Left lobe of liver (tissue), 2 donors: ENCODE measurements around the gene GRIP2. TPM values are rescaled to one million over a fixed set of nuclear protein-coding genes. Genes with fewer than 3 reads are reported as not detected.

Source experiments
- ATAC-seq: fragments of 200-7000 bp; cut with Tn5 transposase; one replicate; pipeline ENCODE4 v1.9.1; 2020; ENCODE audit warnings: mild to moderate bottlenecking, moderate library complexity
- DNase-seq: peaks from one replicate; pipeline ENCODE4 v3.0.0-alpha.2; 2020; ENCODE audit warnings: low spot score
- total RNA-seq: library from RNA; stranded (reverse); gene quantifications from one replicate; pipeline ENCODE4 v1.2.1, GENCODE V29; 2021
- donor health status: DM: no; HTN: no; CAD: no; lungs with moderate emphysema.
- donor health status: DM: no; HTN: yes; CAD: no.

GRIP2 gene
- 0.40 TPM for total RNA-seq

GRCh38 chr3:14539742-14540491 is at the start of gene GRIP2:
TSS of gene GRIP2 (minus strand) at chr3:14540342. CDS start at chr3:14540308, 34 bp downstream.
- DNase-seq = no peak
- ATAC-seq = no peak

- no peak for ATAC-seq
- no peak for DNase-seq
Observed at GRCh38 chr3:14588425-14589112, 48.4 kb upstream of the GRIP2 start.

- DNase-seq = no peak
- peak; percentile 97 for ATAC-seq
Observed at GRCh38 chr3:14587740-14588360, 47.7 kb upstream of the GRIP2 start.

GRCh38 chr3:14586611-14587010 is 46.5 kb upstream of the GRIP2 start:
- ATAC-seq (no peak), DNase-seq (no peak)

- no peak for ATAC-seq
- no peak for DNase-seq
Observed at GRCh38 chr3:14583548-14584091, 43.5 kb upstream of the GRIP2 start.

GRCh38 chr3:14582045-14582410 is 41.9 kb upstream of the GRIP2 start:
- ATAC-seq (no peak), DNase-seq (no peak)

- ATAC-seq (no peak), DNase-seq (no peak)
Observed at GRCh38 chr3:14581334-14582044, 41.3 kb upstream of the GRIP2 start.

- peak; percentile 94 for ATAC-seq
- no peak for DNase-seq
Observed at GRCh38 chr3:14577897-14578296, 37.8 kb upstream of the GRIP2 start.

GRCh38 chr3:14576163-14576562 is 36.0 kb upstream of the GRIP2 start:
- ATAC-seq (no peak), DNase-seq (no peak)

GRCh38 chr3:14574183-14574582 is 34.0 kb upstream of the GRIP2 start:
- DNase-seq = no peak
- ATAC-seq = no peak

- no peak for ATAC-seq
- no peak for DNase-seq
Observed at GRCh38 chr3:14573706-14574105, 33.6 kb upstream of the GRIP2 start.

- no peak for DNase-seq
- no peak for ATAC-seq
Observed at GRCh38 chr3:14570864-14571263, 30.7 kb upstream of the GRIP2 start.

GRCh38 chr3:14570089-14570488 is 29.9 kb upstream of the GRIP2 start:
- ATAC-seq (no peak), DNase-seq (no peak)

GRCh38 chr3:14569474-14570000 is 29.4 kb upstream of the GRIP2 start:
- ATAC-seq = no peak

GRCh38 chr3:14568269-14568668 is 28.1 kb upstream of the GRIP2 start:
- DNase-seq (no peak), ATAC-seq (no peak)

More at GRCh38 chr3:14569474-14570000, 29.4 kb upstream of the GRIP2 start:
- no peak for DNase-seq

GRCh38 chr3:14566812-14567211 is 26.7 kb upstream of the GRIP2 start:
- no peak for DNase-seq
- ATAC-seq = no peak

- DNase-seq = no peak
- ATAC-seq = peak; percentile 74
Observed at GRCh38 chr3:14565868-14566588, 25.9 kb upstream of the GRIP2 start.

GRCh38 chr3:14564741-14565140 is 24.6 kb upstream of the GRIP2 start:
- no peak for DNase-seq
- ATAC-seq = no peak

GRCh38 chr3:14563946-14564539 is 23.9 kb upstream of the GRIP2 start:
- ATAC-seq = no peak
- DNase-seq = no peak
